Psoas muscle (tissue), 8 donors: ENCODE measurements around the gene EXOC7. TPM values are rescaled to one million over a fixed set of nuclear protein-coding genes. Genes with fewer than 3 reads are reported as not detected.
"Not testable (repeated sequence)": the region's sequence is repeated elsewhere in the genome, so short reads cannot be mapped to it uniquely, and the experiment has no call there.

ENCODE experiments used
- ATAC-seq, 4 donors: fragments of 200-7000 bp; cut with Tn5 transposase; one replicate each; pipeline ENCODE4 v1.9.1; 2020; ENCODE audit warnings: moderate library complexity in 3 of 4, mild to moderate bottlenecking in 2 of 4
- DNase-seq, 2 donors: peaks; one replicate each; pipeline ENCODE4 v3.0.0-alpha.2; 2020
- H3K27ac ChIP-seq: fragments of 200-600 bp; one replicate; pipeline ENCODE4 v1.8.0; 2022
- H3K27me3 ChIP-seq, 3 donors: fragments of 200-600 bp in 1 of 3; one replicate each; pipeline versions ENCODE4 v1.6.1 to v1.8.0; 2013 to 2022; ENCODE audit warnings: low read length in 2 of 3, mild to moderate bottlenecking in 2 of 3, moderate library complexity in 1 of 3; ENCODE audit not compliant: insufficient read depth in 3 of 3
- H3K36me3 ChIP-seq, 2 donors: fragments of 200-600 bp in 1 of 2; one replicate each; pipeline versions ENCODE4 v1.6.1 to v1.8.0; 2013 to 2022; ENCODE audit warnings: low read depth in 1 of 2, mild to moderate bottlenecking in 1 of 2, moderate library complexity in 1 of 2; ENCODE audit not compliant: insufficient read depth in 1 of 2
- H3K4me1 ChIP-seq: fragments of 200-600 bp; one replicate; pipeline ENCODE4 v1.8.0; 2022
- H3K4me3 ChIP-seq: fragments of 200-600 bp; one replicate; pipeline ENCODE4 v1.8.0; 2022; ENCODE audit warnings: mild to moderate bottlenecking
- H3K9me3 ChIP-seq: fragments of 200-600 bp; one replicate; pipeline ENCODE4 v1.8.0; 2022
- CTCF ChIP-seq: fragments of 200-600 bp; IDR thresholded peaks from one replicate; pipeline ENCODE4 v1.8.0; 2022; ENCODE audit warnings: antibody characterized with exemption
- WGBS, 3 donors: extraction: QIAGEN DNeasy Blood & Tissue Kit; methylation state at CpG; one replicate each; pipeline versions ENCODE4 v1.1.6 to v1.1.7; 2013; 5-methylcytosine and 5-hydroxymethylcytosine counted together
- intact Hi-C, 2 donors: fragments of 100-400 bp; cut with DNase I; formaldehyde crosslinking; loops; one replicate each; pipeline versions ENCODE4 v1.11.0 to v1.14.2; 2022
- polyA plus RNA-seq, 3 donors: library from polyadenylated mRNA; stranded (reverse); fragments of 200-250 nt; gene quantifications; one replicate each; pipeline ENCODE4 v1.2.3, GENCODE V29; 2013
- total RNA-seq, 4 donors: library from RNA; stranded (reverse); fragmentation: NEBNext Ultra II Directional in 2 of 4; extraction: Animal tissue kit (Norgen Biotek cat#: 25700) in 2 of 4; gene quantifications; one replicate each; pipeline versions ENCODE4 v1.2.1 to v1.2.4, GENCODE V29; 2021 to 2023
- donor health status: healthy with polysubstance abuse.
- donor health status: DM: no; HTN: no; CAD: no; lungs with moderate emphysema.
- donor health status: Bipolar disorder and iron deficiency.
- donor health status: healthy.
- donor health status: DM: yes; HTN: yes; CAD: no.
- donor health status: DM: no; HTN: no; CAD: no.
- donor health status: DM: no; HTN: no; CAD: no.
- donor health status: DM: yes; HTN: yes; CAD: no.

Gene EXOC7
- total and polyA plus RNA-seq, 7 donors, result 26.3 to 61.0 (median 56.0) TPM

- no peak within 1 kb of the TSS for H3K27ac ChIP-seq
- H3K9me3 ChIP-seq, result no peaks in the 10 kb centered on the region
- WGBS, 3 donors, result 43 to 51% (median 44%) methylated on average over 17 of the region's 17 CpGs
- peaks cover 28% of the 10 kb centered on the region for H3K4me1 ChIP-seq
- no peak for TF ChIP-seq CTCF
- ATAC-seq (no peak), DNase-seq (no peak)
- intact Hi-C loops, result no loop called here
- H3K36me3 ChIP-seq, result peaks cover 0 to 18% of the 10 kb centered on the region in 2 donors
- peaks cover 0 to 53% (median 36%) of the 10 kb centered on the region in 3 donors for H3K27me3 ChIP-seq
- H3K4me3 ChIP-seq, result no peak within 1 kb of the TSS
Observed at GRCh38 chr17:76078860-76079534, 24.6 kb downstream of the EXOC7 start, which contains the start of gene ZACN. Gene ZACN (plus strand): TSS chr17:76079182. CDS start chr17:76079265, 83 bp downstream.

- H3K9me3 ChIP-seq, ATAC-seq, H3K27ac ChIP-seq, intact Hi-C loops, H3K4me3 ChIP-seq, DNase-seq: not testable (repeated sequence)
- Histone ChIP-seq H3K27me3 (peaks cover 0 to 60% (median 36%) of the 10 kb centered on the region in 3 donors), H3K36me3 (peaks cover 0 to 11% of the 10 kb centered on the region in 2 donors), H3K4me1 (peaks cover 28% of the 10 kb centered on the region)
- WGBS, 3 donors, result 49 to 61% (median 58%) methylated on average over 5 of the region's 5 CpGs
Observed at GRCh38 chr17:76078370-76078769, 25.2 kb downstream of the EXOC7 start.

GRCh38 chr17:76077584-76078110 lies 25.9 kb downstream of the EXOC7 start:
- ATAC-seq, result no peak
- no peak for TF ChIP-seq CTCF
- intact Hi-C loops, result no loop called here
- no peak overlapping the region for H3K27ac ChIP-seq
- H3K4me1 ChIP-seq, result peaks cover 28% of the 10 kb centered on the region
- H3K4me3 ChIP-seq, result no peak overlapping the region
- no peak for DNase-seq
- H3K36me3 ChIP-seq, result peaks cover 0 to 4% of the 10 kb centered on the region in 2 donors
- WGBS, 3 donors, result 6 to 8% (median 7%) methylated on average over 10 to 12 of the region's 12 CpGs
- H3K27me3 ChIP-seq, result peaks cover 0 to 60% (median 36%) of the 10 kb centered on the region in 3 donors
- no peaks in the 10 kb centered on the region for H3K9me3 ChIP-seq

- H3K27me3 ChIP-seq, result peaks cover 0 to 60% (median 36%) of the 10 kb centered on the region in 3 donors
Observed at GRCh38 chr17:76076765-76077583, 26.6 kb downstream of the EXOC7 start.

More at GRCh38 chr17:76076765-76077583, 26.6 kb downstream of the EXOC7 start:
- intact Hi-C loops, result no loop called here
- H3K36me3 ChIP-seq, result no peaks in the 10 kb centered on the region
- peaks cover 28% of the 10 kb centered on the region for H3K4me1 ChIP-seq
- no peak for TF ChIP-seq CTCF
- no peak overlapping the region for H3K4me3 ChIP-seq
- no peak for ATAC-seq
- H3K27ac ChIP-seq, result no peak overlapping the region
- 3 to 4% (median 3%) methylated on average over 82 of the region's 82 CpGs for WGBS, 3 donors
- H3K9me3 ChIP-seq, result no peaks in the 10 kb centered on the region
- peak in 1 of 2 donors; percentile 55 for DNase-seq
